RWPE1 (cell line): ENCODE measurements around the gene PIN1.
"Not testable (repeated sequence)": the region's sequence is repeated elsewhere in the genome, so short reads cannot be mapped to it uniquely, and the experiment has no call there.

Source experiments
- CTCF ChIA-PET: fragments of 350-600 bp; sonication (Branson Sonifier 250); formaldehyde crosslinking; extraction: SDS; loops from one replicate; lab custom pipeline; 2021; lab: Yijun Ruan, JAX
- POLR2A ChIA-PET: fragments of 400-600 bp; formaldehyde crosslinking; extraction: SDS; loops from one replicate; lab custom pipeline; 2020; ENCODE audit warnings: antibody characterized with exemption; ENCODE audit not compliant: low non-redundant PET; lab: Yijun Ruan, JAX
- DNase-seq: peaks from one replicate; pipeline ENCODE4 v3.0.0; 2012; ENCODE audit warnings: low spot score
- H3K27ac ChIP-seq: fragments of 450-650 bp; 2 replicates; pipeline ENCODE4 v1.5.1; 2017
- CTCF ChIP-seq: fragments of 450-650 bp; conservative IDR thresholded peaks from 2 replicates; pipeline ENCODE4 v1.5.1; 2017; ENCODE audit warnings: low read depth, mild to moderate bottlenecking

PIN1 gene

GRCh38 chr19:9834726-9835506, at the start of gene PIN1:
Gene PIN1 (plus strand): TSS chr19:9835318. CDS start chr19:9835345, 27 bp downstream.
- H3K27ac ChIP-seq: peak within 1 kb of the TSS; percentile 71
- CTCF ChIA-PET: interaction anchor here (0.5 to 1.1 kb wide), 3 partner anchors 79 to 437 kb away, joined by 3 to 5 read pairs (median 3); no protein-coding TSS in a partner anchor
- POLR2A ChIA-PET: interaction anchor here (0.7 kb wide), 1 partner anchor 13 kb away, joined by 3 read pairs; no protein-coding TSS in a partner anchor

GRCh38 chr19:9785367-9786331, 49.5 kb upstream of the PIN1 start:
- DNase-seq: peak; percentile 97
- POLR2A ChIA-PET: interaction anchor here (0.6 kb wide), 1 partner anchor 132 kb away, joined by 4 read pairs; no protein-coding TSS in a partner anchor
- H3K27ac ChIP-seq: peak overlapping the region; percentile 92
- no peak for TF ChIP-seq CTCF
- CTCF ChIA-PET: no interaction called here

More at GRCh38 chr19:9834726-9835506, at the start of gene PIN1:
- peak; percentile 57 for TF ChIP-seq CTCF
- DNase-seq: peak; percentile 98

DNA sequence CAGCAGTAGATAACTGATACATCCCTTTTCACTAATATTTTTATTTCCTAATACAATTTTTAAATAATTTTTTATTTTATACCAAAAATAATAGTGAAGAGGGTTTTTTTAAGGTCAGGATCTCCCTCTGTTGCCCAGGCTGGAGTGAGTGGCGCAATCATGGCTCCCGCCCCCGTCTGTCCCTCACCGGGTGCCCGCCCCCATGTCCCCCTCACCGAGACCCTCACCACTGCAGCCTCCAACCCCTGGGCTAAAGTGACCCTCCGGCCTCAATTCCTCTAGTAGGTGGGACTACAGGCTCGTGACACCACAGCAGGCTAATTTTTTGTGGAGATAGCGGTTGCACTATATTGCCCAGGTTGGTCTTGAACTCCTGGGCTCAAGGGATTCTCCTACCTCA, 48.8 kb upstream of the PIN1 start:
- H3K27ac ChIP-seq: peak overlapping the region; percentile 92
- TF ChIP-seq CTCF: no peak
- DNase-seq: no peak
- POLR2A ChIA-PET: no interaction called here
- CTCF ChIA-PET: no interaction called here

DNA sequence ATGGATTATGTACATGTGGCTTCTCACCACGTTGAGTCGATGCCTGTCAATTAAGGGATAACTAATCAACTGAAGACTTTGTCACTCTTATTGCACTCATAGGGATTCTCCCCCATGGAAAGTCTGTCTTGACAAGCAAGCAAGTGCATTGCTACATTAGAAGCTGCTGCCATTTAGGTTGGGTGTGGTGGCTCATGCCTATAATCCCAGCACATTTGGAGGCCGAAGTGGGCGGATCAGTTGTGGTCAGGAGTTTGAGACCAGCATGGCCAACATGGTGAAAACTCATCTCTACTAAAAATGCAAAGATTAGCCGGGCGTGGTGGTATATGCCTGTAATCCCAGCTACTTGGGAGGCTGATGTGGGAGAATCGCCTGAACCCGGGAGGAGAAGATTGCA, 48.3 kb upstream of the PIN1 start:
- ChIA-PET CTCF (no interaction called here), POLR2A (no interaction called here)
- TF ChIP-seq CTCF: no peak
- peak overlapping the region; percentile 92 for H3K27ac ChIP-seq
- no peak for DNase-seq

GRCh38 chr19:9788604-9789003, 46.5 kb upstream of the PIN1 start:
- H3K27ac ChIP-seq, DNase-seq, POLR2A ChIA-PET: not testable (repeated sequence)
- CTCF ChIA-PET: interaction anchor here (0.6 to 1.1 kb wide), 2 partner anchors 202 to 485 kb away, joined by 4 to 5 read pairs; no protein-coding TSS in a partner anchor

- ChIA-PET CTCF (interaction anchor here (1.1 kb wide), 1 partner anchor 202 kb away, joined by 4 read pairs; no protein-coding TSS in a partner anchor), POLR2A (no interaction called here)
- TF ChIP-seq CTCF: no peak
- DNase-seq: no peak
- H3K27ac ChIP-seq: no peak overlapping the region
Measured at GRCh38 chr19:9789066-9789465, 46.1 kb upstream of the PIN1 start.

DNA sequence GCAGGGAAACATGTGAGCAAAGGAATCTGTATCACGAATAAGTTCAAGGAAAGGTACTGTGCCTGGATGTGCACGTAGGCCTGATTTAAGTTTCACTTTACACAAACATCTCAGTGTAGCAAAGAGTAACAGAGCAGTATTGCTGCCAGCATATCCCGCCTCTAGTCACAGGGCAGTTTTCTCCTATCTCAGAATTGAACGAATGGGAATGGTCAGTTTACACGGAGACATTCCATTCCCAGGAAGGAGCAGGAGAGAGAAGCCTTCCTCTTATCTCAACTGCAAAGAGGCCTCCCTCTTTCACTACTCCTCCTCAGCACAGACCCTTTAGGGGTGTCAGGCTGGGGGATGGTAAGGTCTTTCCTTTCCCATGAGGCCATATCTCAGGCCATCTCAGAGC, 45.5 kb upstream of the PIN1 start:
- not testable (repeated sequence) for H3K27ac ChIP-seq, DNase-seq
- CTCF ChIA-PET: interaction anchor here (1.4 kb wide), 1 partner anchor 164 kb away, joined by 6 read pairs; no protein-coding TSS in a partner anchor
- POLR2A ChIA-PET: interaction anchor here (0.7 kb wide), 1 partner anchor 1481 kb away, joined by 3 read pairs; the partner anchor contains the start of gene CD320

GRCh38 chr19:9791073-9791367, 44.1 kb upstream of the PIN1 start:
- POLR2A ChIA-PET, DNase-seq: not testable (repeated sequence)
- H3K27ac ChIP-seq: peak overlapping the region; percentile 72
- CTCF ChIA-PET: interaction anchor here (0.6 kb wide), 1 partner anchor 96 kb away, joined by 3 read pairs; no protein-coding TSS in a partner anchor
